ENCODE measurements around the gene CPTP. TPM values are rescaled to one million over a fixed set of nuclear protein-coding genes. Genes with fewer than 3 reads are reported as not detected.

CPTP gene
- total RNA-seq, 1 experiment from 2014 or later: 14.0 TPM

DNA sequence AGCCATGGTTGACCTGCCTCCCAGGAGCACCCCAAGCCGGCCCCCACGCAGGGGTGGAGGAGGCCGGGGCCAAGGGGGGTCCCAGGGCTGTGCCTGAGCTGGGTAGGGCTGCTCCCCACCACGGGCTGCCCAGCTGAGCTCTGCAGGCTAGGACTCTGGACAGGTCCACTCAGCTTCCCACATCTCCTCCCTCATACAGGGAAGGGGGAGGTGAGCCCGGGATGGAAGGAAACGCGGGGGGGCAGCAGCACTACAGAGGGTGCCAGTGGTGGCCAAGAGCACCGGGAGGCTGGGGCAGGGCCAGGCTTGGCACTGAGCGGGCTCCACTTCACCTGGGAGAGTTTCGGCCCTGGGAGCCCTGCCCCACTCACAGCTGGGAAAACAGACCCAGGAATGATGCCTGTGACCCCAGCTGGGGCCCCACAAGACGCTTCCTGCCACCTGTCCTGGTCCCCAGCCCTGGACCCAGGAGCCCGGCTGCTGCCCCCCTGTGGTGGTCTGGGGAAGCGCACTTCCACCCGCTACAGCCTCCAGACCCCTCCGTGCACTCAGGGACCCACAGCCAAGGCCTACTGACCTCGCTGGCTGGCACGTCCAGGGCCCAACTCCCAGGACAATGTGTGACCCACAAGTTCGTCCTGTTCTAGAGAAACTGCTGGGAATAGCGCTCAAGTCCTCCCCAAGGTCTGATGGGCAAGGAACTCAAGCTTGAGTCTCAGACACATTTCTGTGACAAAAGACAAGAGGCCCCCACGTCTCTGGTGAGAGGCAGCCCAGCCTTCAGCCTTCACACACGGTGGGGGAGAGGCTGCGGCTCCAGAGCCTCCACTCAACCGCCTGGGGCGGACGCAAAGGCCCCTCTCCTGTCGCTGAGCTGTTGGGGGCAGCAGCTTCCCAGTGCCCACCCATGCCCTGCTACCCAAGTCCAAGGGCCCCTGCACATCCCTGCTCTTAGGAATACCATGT lies 47.4 kb downstream of the CPTP start:
- peak; percentile 90 for DNase-seq
- no CpG with 5 or more reads among the region's 26 CpGs for WGBS (ENCODE audit: extremely low coverage, insufficient read length, low lambda C conversion rate)
- H2BK5ac ChIP-seq (ENCODE audit: insufficient read length, low read length): no peak overlapping the region
- H4K91ac ChIP-seq (ENCODE audit: insufficient read length, low read depth, low read length): no peak overlapping the region
- no peak overlapping the region for H2BK20ac ChIP-seq (ENCODE audit: low read depth, low read length, poor library complexity, severe bottlenecking)
- H4K5ac ChIP-seq (ENCODE audit: insufficient read length, low read depth, low read length): no peak overlapping the region
- H3K27ac ChIP-seq (ENCODE audit: insufficient read length, low read depth, low read length): no peak overlapping the region
- peaks cover 6 to 20% (median 12%) of the 10 kb centered on the region in 3 experiments for H3K36me3 Mint-ChIP-seq (ENCODE audit: insufficient read depth in 1 of 3, low read depth in 3 of 3)
- TF ChIP-seq, protein P1, sequence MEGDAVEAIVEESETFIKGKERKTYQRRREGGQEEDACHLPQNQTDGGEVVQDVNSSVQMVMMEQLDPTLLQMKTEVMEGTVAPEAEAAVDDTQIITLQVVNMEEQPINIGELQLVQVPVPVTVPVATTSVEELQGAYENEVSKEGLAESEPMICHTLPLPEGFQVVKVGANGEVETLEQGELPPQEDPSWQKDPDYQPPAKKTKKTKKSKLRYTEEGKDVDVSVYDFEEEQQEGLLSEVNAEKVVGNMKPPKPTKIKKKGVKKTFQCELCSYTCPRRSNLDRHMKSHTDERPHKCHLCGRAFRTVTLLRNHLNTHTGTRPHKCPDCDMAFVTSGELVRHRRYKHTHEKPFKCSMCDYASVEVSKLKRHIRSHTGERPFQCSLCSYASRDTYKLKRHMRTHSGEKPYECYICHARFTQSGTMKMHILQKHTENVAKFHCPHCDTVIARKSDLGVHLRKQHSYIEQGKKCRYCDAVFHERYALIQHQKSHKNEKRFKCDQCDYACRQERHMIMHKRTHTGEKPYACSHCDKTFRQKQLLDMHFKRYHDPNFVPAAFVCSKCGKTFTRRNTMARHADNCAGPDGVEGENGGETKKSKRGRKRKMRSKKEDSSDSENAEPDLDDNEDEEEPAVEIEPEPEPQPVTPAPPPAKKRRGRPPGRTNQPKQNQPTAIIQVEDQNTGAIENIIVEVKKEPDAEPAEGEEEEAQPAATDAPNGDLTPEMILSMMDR (conservative IDR thresholded peaks at IDR 0.05): peak; percentile 95
- no peaks in the 10 kb centered on the region for H4K20me1 ChIP-seq (ENCODE audit: control insufficient read depth, insufficient read depth, insufficient read length)
- no peak overlapping the region for H2AK5ac ChIP-seq (ENCODE audit: insufficient read length, low read length)
- H3K14ac ChIP-seq (ENCODE audit: insufficient read depth, low read length): no peak overlapping the region; the same call in 1 of the 2 replicates
- H3K23me2 ChIP-seq (ENCODE audit: insufficient read length, low read depth, low read length, poor library complexity, severe bottlenecking): peaks cover 10% of the 10 kb centered on the region
- H3K23ac ChIP-seq (ENCODE audit: insufficient read length, low read depth, low read length): no peak overlapping the region
- peaks cover 6% of the 10 kb centered on the region for H3K9me3 ChIP-seq (ENCODE audit: control insufficient read depth, low read depth, low read length)
- no peaks in the 10 kb centered on the region; a peak in 1 of 5 replicates for H3K9me3 Mint-ChIP-seq
- no peaks in the 10 kb centered on the region for H3K27me3 ChIP-seq (ENCODE audit: insufficient read depth, low read length)
- H3K4me2 ChIP-seq (ENCODE audit: insufficient read depth, insufficient read length, low read length): no peak overlapping the region
- H3K4me1 ChIP-seq (ENCODE audit: insufficient read depth, low read length): no peaks in the 10 kb centered on the region; the same call in 1 of the 2 replicates
- H3K4me1 Mint-ChIP-seq: peaks cover 5 to 10% of the 10 kb centered on the region in 2 experiments
- peaks cover 5% of the 10 kb centered on the region; the same call in 1 of the 2 replicates for H3K27me3 Mint-ChIP-seq (ENCODE audit: low read depth)
- H3K56ac ChIP-seq (ENCODE audit: insufficient read length, low read depth, low read length): no peak overlapping the region
- H2BK12ac ChIP-seq (ENCODE audit: insufficient read length, low read depth, low read length): no peak overlapping the region
- H3K9ac ChIP-seq (ENCODE audit: extremely low read depth, insufficient read length, low read length): no peak overlapping the region
- H3K79me1 ChIP-seq (ENCODE audit: insufficient read depth, low read depth, low read length, poor library complexity, severe bottlenecking): peaks cover 13% of the 10 kb centered on the region
- no peak overlapping the region for H2AFZ ChIP-seq (ENCODE audit: low read length)
- no peak overlapping the region; the same call in 1 of the 2 replicates for H3K4ac ChIP-seq (ENCODE audit: low read depth, low read length)
- H3K4me3 Mint-ChIP-seq: peak overlapping the region; percentile 83 to 88; a peak in 4 of 5 replicates
- H4K8ac ChIP-seq (replicated peaks; ENCODE audit: insufficient read length, low read depth, low read length): no peak overlapping the region
- H2BK15ac ChIP-seq (ENCODE audit: low read depth, low read length): no peak overlapping the region
- no peak overlapping the region for H3K27ac Mint-ChIP-seq
- peaks cover 4% of the 10 kb centered on the region; the same call in 1 of the 2 replicates for H3K79me2 ChIP-seq (ENCODE audit: insufficient read depth, low read length)
- H3K18ac ChIP-seq (ENCODE audit: insufficient read length, low read depth, low read length): no peak overlapping the region
- H2BK120ac ChIP-seq (ENCODE audit: low read depth, low read length, poor library complexity, severe bottlenecking): no peak overlapping the region
- no peak overlapping the region for H3T11ph ChIP-seq (ENCODE audit: low read length)
